Measurements from ENCODE around the gene DERA. TPM values are rescaled to one million over a fixed set of nuclear protein-coding genes. Genes with fewer than 3 reads are reported as not detected.
A peak's percentile ranks its signal among the peaks of the same experiment; 100 is the strongest.

Gene DERA
- total and polyA plus RNA-seq, 8 donors, result 10.5 to 22.4 (median 16.3) TPM

DNA sequence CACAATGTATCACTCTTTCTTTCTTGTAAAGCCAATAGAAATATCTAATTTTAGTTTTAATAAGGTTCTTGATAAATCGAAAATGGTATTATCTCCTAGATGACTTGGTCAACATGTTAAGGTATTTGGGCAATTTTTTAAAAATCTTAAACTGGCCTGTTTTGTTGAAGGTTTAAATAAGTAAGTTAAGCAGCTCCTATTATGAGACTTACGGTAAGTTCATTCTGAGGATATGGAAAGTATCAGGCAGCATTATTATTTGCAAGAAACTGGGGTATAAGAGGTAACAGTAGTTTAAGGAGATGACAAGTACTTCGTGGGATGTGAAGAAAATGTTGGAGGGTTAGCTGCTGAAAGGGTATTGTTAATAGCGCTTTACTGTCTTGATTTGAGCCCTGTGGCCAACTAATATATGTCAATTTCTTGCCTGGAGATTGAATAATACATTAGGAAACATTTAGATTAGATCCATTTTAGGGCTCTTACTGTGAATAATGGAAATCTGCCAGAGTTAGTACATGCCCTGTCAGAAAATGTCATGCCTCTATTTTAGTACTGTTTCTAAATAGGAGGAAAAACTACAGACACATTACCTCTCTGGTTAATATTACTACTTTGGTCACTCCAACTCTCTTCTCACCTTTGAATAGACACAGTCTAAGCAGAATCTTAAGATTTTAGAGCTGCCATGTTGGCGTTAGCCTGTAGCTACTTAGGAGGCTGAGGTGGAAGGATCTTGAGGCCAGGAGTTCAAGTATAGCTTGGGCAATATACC lies 23.9 kb upstream of the DERA start:
- FAIRE-seq, result no peak
- 73 to 75% methylated on average over 5 of the region's 5 CpGs for WGBS, 2 donors

DNA sequence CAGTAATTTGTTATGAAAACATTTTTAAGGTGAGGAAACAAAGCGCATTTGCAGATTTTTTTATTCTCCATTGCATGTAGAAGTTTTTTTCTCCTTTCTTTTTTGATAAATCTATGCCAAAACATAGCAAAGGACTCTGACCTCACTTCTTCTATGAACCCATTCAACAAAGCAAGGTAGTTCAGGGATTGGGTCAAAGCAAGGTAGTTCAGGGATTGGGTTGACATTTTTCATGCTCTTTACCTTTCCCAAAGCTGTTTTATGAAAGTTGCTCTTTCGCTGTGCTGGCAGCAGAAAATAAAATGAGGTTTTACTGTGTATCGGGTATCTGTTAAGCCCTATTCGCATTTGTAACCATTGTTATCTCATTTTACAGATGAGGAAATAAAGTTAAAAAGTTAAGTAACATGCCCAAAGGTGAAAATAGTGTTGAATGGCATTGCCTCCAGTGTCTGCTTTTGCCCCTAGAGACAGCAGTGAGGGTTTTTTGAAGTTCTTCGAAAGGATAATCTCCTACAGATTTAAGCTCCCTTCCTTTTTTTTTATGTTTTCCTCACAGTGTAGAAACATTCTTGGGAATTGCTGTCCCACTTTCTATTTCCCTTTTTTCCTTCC lies 18.4 kb upstream of the DERA start:
- peaks cover 0 to 52% (median 17%) of the 10 kb centered on the region in 3 donors for H3K36me3 ChIP-seq
- H3K4me3 ChIP-seq, result no peak overlapping the region
- H3K9me3 ChIP-seq, result no peaks in the 10 kb centered on the region
- H3K27ac ChIP-seq, result no peak overlapping the region
- TF ChIP-seq, protein P1, sequence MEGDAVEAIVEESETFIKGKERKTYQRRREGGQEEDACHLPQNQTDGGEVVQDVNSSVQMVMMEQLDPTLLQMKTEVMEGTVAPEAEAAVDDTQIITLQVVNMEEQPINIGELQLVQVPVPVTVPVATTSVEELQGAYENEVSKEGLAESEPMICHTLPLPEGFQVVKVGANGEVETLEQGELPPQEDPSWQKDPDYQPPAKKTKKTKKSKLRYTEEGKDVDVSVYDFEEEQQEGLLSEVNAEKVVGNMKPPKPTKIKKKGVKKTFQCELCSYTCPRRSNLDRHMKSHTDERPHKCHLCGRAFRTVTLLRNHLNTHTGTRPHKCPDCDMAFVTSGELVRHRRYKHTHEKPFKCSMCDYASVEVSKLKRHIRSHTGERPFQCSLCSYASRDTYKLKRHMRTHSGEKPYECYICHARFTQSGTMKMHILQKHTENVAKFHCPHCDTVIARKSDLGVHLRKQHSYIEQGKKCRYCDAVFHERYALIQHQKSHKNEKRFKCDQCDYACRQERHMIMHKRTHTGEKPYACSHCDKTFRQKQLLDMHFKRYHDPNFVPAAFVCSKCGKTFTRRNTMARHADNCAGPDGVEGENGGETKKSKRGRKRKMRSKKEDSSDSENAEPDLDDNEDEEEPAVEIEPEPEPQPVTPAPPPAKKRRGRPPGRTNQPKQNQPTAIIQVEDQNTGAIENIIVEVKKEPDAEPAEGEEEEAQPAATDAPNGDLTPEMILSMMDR (IDR thresholded peaks at IDR 0.05), result no peak
- FAIRE-seq, result no peak
- no peak for ATAC-seq
- H3K27me3 ChIP-seq, result no peaks in the 10 kb centered on the region
- DNase-seq, result no peak
- WGBS, 2 donors, result 78 to 86% methylated on average over 5 of the region's 5 CpGs
- H3K4me1 ChIP-seq, result no peaks in the 10 kb centered on the region
- intact Hi-C loops (cut with DNase I), result no loop called here

More for the DNA sequence above, 23.9 kb upstream of the DERA start:
- Histone ChIP-seq H3K4me1 (peaks cover 9 to 24% (median 23%) of the 10 kb centered on the region in 3 donors), H3K27ac (no peak overlapping the region), H3K4me3 (no peak overlapping the region), H3K9me3 (no peaks in the 10 kb centered on the region), H3K36me3 (peaks cover 0 to 24% (median 9%) of the 10 kb centered on the region in 3 donors), H3K27me3 (no peaks in the 10 kb centered on the region)
- TF ChIP-seq, protein P1 (IDR thresholded peaks at IDR 0.05), result no peak
- DNase-seq, result no peak
- ATAC-seq, result no peak
- intact Hi-C loops (cut with DNase I), result no loop called here

DNA sequence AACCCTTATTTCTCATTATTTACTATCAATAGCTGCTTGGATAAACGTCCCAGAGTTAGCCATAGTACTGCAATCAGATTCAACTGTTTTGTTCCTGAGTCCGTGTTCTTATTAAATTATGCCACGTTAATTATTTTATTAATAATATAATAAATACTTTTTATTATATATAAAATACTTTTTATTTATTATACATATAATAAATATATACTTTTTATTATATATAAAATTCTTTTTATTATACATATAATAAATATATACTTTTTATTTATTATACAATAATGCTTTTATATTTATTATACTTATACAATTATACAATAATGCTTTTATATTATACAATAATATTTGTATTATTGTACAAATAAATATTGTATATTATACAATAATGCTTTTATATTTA lies 17.9 kb upstream of the DERA start:
- Histone ChIP-seq H3K36me3 (peaks cover 0 to 52% (median 17%) of the 10 kb centered on the region in 3 donors), H3K4me3 (no peak overlapping the region), H3K4me1 (no peaks in the 10 kb centered on the region), H3K27me3 (no peaks in the 10 kb centered on the region), H3K27ac (no peak overlapping the region), H3K9me3 (no peaks in the 10 kb centered on the region)
- no peak for DNase-seq
- no peak for ATAC-seq
- peak; percentile 99 for FAIRE-seq
- intact Hi-C loops (cut with DNase I), result no loop called here
- 72 to 82% methylated on average over 3 of the region's 3 CpGs for WGBS, 2 donors
- TF ChIP-seq, protein P1 (IDR thresholded peaks at IDR 0.05), result no peak

DNA sequence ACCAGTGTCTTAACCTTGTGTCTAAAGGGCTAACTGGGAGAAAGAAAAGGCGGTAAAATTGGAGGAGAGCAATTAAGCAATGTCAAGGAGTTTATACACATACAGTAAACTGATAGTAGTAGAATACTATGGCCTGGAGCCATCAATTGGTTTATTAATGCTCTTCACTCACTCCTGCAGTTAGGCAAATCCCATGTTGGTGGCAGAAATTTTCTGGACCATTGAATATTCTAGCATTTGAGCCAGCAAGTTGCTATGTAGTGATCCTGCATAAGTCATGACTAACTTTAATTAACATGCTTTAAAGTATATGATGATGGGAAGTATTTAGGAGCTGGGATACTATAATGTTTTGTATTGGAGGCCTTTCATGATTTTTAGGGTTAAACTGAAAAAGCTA lies 14.3 kb upstream of the DERA start:
- no peaks in the 10 kb centered on the region for H3K4me1 ChIP-seq
- H3K27ac ChIP-seq, result no peak overlapping the region
- H3K36me3 ChIP-seq, result peaks cover 0 to 57% (median 8%) of the 10 kb centered on the region in 3 donors
- intact Hi-C loops (cut with DNase I), result no loop called here
- H3K27me3 ChIP-seq, result no peaks in the 10 kb centered on the region
- no peak for FAIRE-seq
- H3K4me3 ChIP-seq, result no peak overlapping the region
- no peak for DNase-seq
- H3K9me3 ChIP-seq, result no peaks in the 10 kb centered on the region
- no peak for ATAC-seq
- 91 to 92% methylated on average over 1 of the region's 1 CpG for WGBS, 2 donors
- TF ChIP-seq, protein P1 (IDR thresholded peaks at IDR 0.05), result no peak

DNA sequence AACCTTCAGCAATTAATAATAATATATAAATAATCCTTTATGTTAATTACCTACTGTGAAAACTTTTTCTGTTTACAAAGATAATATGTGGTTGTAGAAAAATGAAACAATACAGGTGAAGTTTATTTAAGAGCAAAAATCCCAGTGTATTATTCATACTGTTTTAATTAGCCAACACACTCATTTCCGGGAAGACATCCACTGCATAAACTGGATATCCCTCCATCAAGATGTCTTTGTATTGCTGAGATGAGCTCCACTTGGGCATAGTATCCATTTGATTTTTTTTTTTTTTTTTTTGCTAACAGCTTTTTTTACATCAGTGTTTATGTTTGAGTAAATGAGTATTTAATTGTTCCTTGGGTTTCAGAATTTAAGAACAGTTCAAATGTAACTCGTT lies 13.7 kb upstream of the DERA start:
- ATAC-seq (no peak), DNase-seq (no peak), FAIRE-seq (no peak)
- Histone ChIP-seq H3K27me3 (no peaks in the 10 kb centered on the region), H3K36me3 (peaks cover 0 to 62% (median 9%) of the 10 kb centered on the region in 3 donors), H3K9me3 (no peaks in the 10 kb centered on the region), H3K4me1 (no peaks in the 10 kb centered on the region), H3K4me3 (no peak overlapping the region), H3K27ac (no peak overlapping the region)
- WGBS, 2 donors, result 80 to 89% methylated on average over 2 of the region's 2 CpGs
- intact Hi-C loops (cut with DNase I), result no loop called here
- TF ChIP-seq, protein P1 (IDR thresholded peaks at IDR 0.05), result no peak

Data from pancreas (tissue), 10 donors.